ENCODE data around the gene MTA1. TPM values are rescaled to one million over a fixed set of nuclear protein-coding genes. Genes with fewer than 3 reads are reported as not detected.

The MTA1 gene
- total and polyA plus RNA-seq, 2 of the 8 experiments (the other 6 are each of a cell fraction or from before 2014, with no cell fraction given): 73.9 to 221 TPM

- Histone ChIP-seq H3K23me2 (ENCODE audit: low read depth, low read length) (no peaks in the 10 kb centered on the region), H3K4me2 (ENCODE audit: insufficient read depth in 1 of 2, low read depth in 2 of 2, low read length in 2 of 2) (no peak overlapping the region), H3K9ac (replicated peaks in 1 of 4; ENCODE audit: extremely low read depth in 1 of 4, low read depth in 3 of 4, low read length in 3 of 4) (no peak overlapping the region), H4K8ac (ENCODE audit: extremely low read depth, insufficient read depth, low read length) (no peak overlapping the region), H3K9me3 (ENCODE audit: insufficient read depth in 2 of 2, low read depth in 1 of 2, low read length in 1 of 2) (no peaks in the 10 kb centered on the region), H3K14ac (ENCODE audit: insufficient read length) (no peak overlapping the region), H2BK15ac (ENCODE audit: low read length) (no peak overlapping the region), H3K18ac (ENCODE audit: extremely low read depth, low read length) (no peak overlapping the region), H3K56ac (replicated peaks; ENCODE audit: insufficient read length, low read depth, low read length) (no peak overlapping the region), H3K4me3 (ENCODE audit: extremely low read depth in 1 of 4, insufficient read depth in 2 of 4, low read depth in 3 of 4, low read length in 4 of 4) (no peak overlapping the region), H4K5ac (ENCODE audit: insufficient read length, low read depth, low read length) (no peak overlapping the region), H3K4me1 (replicated peaks in 1 of 4; ENCODE audit: control insufficient read depth in 3 of 4, insufficient read depth in 4 of 4, low read length in 3 of 4) (no peaks in the 10 kb centered on the region), H2AFZ (ENCODE audit: low read length) (no peak overlapping the region), H3K27me3 (replicated peaks in 1 of 4; ENCODE audit: control insufficient read depth in 3 of 4, extremely low read depth in 1 of 4, insufficient read depth in 3 of 4, low read length in 3 of 4) (no peaks in the 10 kb centered on the region), H3K36me3 (ENCODE audit: control insufficient read depth in 2 of 4, insufficient read depth in 4 of 4, low read length in 3 of 4) (peaks cover 3 to 29% (median 10%) of the 10 kb centered on the region in 4 experiments; a peak in 5 of 8 replicates), H3K4ac (replicated peaks; ENCODE audit: insufficient read length, low read depth, low read length) (no peak overlapping the region), H2BK12ac (ENCODE audit: low read depth, low read length) (no peak overlapping the region), H2BK20ac (ENCODE audit: low read length) (no peak overlapping the region), H2BK5ac (ENCODE audit: low read depth, low read length) (no peak overlapping the region), H2BK120ac (replicated peaks; ENCODE audit: low read depth, low read length) (no peak overlapping the region), H2AK5ac (ENCODE audit: low read depth, low read length) (no peak overlapping the region), H4K91ac (replicated peaks; ENCODE audit: insufficient read length, low read length) (no peak overlapping the region), H3K79me2 (ENCODE audit: control insufficient read depth in 1 of 2, insufficient read depth in 2 of 2, low read length in 2 of 2) (no peaks in the 10 kb centered on the region), H3K79me1 (ENCODE audit: low read depth, low read length) (no peaks in the 10 kb centered on the region), H3K27ac (ENCODE audit: low read depth, low read length) (no peak overlapping the region), H4K20me1 (replicated peaks in 1 of 2; ENCODE audit: control insufficient read depth in 1 of 2, insufficient read depth in 2 of 2, low read length in 2 of 2) (peaks cover 0 to 8% of the 10 kb centered on the region in 2 experiments), H3K23ac (ENCODE audit: insufficient read length) (no peak overlapping the region)
- DNase-seq (ENCODE audit: low read depth in 1 of 2, low spot score in 2 of 2) (no peak), FAIRE-seq (no peak)
- ChIA-PET POLR2A (ENCODE audit: partially characterized antibody) (no interaction called here), CTCF (ENCODE audit: partially characterized antibody) (interaction anchor here (1.2 to 1.7 kb wide), 5 partner anchors 9 to 49 kb away, joined by 3 to 7 read pairs (median 4); no protein-coding TSS in a partner anchor)
- TF ChIP-seq MAFK (IDR thresholded peaks at IDR 0.05; ENCODE audit: low read depth, low read length) (no peak), KDM5A (IDR thresholded peaks at IDR 0.05; ENCODE audit: low read length) (no peak), CHD1 (IDR thresholded peaks at IDR 0.05; ENCODE audit: low read depth, low read length) (no peak)
- 88% methylated on average over 30 of the region's 33 CpGs; no CpG with 5 or more reads in 1 of the 2 experiments for WGBS, 2 experiments (ENCODE audit: extremely low coverage in 1 of 2, insufficient coverage in 1 of 2, insufficient read length in 1 of 2, insufficient replicate concordance in 2 of 2, low coverage in 1 of 2, low lambda C conversion rate in 2 of 2, missing lambda C conversion rate in 1 of 2)
Measured at GRCh38 chr14:105386581-105387529, 32.8 kb upstream of the MTA1 start.

All from H1 (cell line).